ENCODE results near the gene PPEF1.

The PPEF1 gene

DNA sequence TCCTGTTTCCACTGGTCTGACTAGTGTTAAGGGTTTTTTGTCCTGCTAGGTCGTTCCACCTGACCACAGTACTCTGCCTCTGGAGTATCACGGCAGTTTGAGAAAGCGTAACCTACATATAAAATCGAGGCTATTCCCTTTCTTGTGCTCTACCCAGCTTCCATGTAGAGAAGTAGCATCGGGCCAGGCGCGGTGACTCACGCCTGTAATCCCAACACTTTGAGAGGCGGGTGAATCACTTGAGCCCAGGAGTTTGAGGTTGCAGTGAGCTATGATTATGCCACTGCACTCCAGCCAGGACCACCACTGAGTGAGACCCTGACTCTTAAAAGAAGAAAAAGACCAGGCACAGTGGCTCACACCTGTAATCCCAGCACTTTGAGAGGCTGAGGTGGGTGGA, 7.5 kb downstream of the PPEF1 start:
- Mint-ChIP-seq H3K4me3 (no peak overlapping the region), H3K4me1 (no peaks in the 10 kb centered on the region), H3K9me3 (peaks cover 50% of the 10 kb centered on the region), H3K27ac (no peak overlapping the region), H3K27me3 (ENCODE audit: low read depth, poor library complexity) (no peaks in the 10 kb centered on the region), H3K36me3 (ENCODE audit: low read depth) (no peaks in the 10 kb centered on the region)
- TF ChIP-seq, protein P1, sequence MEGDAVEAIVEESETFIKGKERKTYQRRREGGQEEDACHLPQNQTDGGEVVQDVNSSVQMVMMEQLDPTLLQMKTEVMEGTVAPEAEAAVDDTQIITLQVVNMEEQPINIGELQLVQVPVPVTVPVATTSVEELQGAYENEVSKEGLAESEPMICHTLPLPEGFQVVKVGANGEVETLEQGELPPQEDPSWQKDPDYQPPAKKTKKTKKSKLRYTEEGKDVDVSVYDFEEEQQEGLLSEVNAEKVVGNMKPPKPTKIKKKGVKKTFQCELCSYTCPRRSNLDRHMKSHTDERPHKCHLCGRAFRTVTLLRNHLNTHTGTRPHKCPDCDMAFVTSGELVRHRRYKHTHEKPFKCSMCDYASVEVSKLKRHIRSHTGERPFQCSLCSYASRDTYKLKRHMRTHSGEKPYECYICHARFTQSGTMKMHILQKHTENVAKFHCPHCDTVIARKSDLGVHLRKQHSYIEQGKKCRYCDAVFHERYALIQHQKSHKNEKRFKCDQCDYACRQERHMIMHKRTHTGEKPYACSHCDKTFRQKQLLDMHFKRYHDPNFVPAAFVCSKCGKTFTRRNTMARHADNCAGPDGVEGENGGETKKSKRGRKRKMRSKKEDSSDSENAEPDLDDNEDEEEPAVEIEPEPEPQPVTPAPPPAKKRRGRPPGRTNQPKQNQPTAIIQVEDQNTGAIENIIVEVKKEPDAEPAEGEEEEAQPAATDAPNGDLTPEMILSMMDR (IDR thresholded peaks at IDR 0.05): no peak
- DNase-seq: no peak

DNA sequence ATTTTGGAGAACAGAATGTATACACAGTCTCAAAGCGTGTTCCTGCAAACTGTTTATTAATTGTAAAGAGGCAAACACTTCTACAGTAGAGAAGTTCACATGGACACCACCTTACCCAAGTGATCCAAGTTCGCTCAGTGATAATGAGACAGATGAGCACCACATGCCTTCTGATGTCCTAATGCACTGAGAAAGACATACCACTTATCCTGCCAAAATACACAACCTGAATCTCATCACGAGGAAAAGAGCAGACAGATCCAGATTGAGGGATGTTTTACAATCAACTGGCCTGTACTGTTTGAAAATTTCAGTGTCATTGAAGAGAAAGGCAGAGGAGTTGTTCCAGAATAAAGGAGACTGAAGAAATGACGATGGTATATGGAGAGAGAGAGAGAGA, 12.4 kb downstream of the PPEF1 start:
- H3K27ac Mint-ChIP-seq: no peak overlapping the region

DNA sequence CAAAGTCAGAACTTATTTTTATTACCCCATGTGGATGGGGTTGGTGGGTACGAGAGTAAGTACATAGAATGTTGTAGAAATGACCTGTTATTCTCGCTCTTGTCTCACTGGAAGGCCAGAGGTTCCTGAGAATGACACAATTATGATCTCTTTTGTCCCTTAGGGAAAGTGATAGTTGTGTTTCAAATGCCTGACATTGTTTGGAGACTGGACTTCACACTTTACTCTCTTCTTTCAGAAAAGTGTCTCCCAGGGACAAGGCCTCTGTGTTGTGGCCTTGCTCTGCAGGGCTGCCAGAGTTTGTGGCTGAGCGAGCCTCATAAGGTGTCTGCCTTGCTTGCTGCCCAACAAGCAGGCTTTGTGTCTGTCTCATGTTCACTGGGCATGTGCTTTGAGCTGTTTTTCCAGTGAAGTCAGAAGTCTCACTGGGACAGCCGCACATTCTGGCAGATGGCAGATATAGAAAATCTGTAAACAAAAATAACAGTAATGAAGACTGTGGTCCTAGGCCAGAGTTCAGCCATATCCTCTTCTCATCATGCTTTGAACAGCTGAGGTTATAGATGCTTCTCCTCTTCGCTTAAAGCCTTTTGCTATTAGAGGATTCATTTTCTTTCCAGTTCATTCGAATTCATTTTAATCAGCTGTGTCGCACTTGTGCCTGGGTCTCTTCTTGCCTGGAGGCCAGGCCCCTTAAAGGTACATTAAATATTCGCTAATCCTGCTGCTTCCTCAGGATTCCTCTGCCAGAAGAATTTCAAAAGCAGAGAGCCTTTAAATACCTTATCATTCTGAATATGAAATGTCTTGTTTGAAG, 14.4 kb downstream of the PPEF1 start:
- no peaks in the 10 kb centered on the region for H3K4me1 Mint-ChIP-seq
- DNase-seq: no peak
- peaks cover 4% of the 10 kb centered on the region for H3K27me3 Mint-ChIP-seq (ENCODE audit: low read depth, poor library complexity)
- TF ChIP-seq, protein P1 (IDR thresholded peaks at IDR 0.05): no peak
- no peak overlapping the region for H3K27ac Mint-ChIP-seq
- H3K9me3 Mint-ChIP-seq: peaks cover 53% of the 10 kb centered on the region
- H3K36me3 Mint-ChIP-seq (ENCODE audit: low read depth): no peaks in the 10 kb centered on the region
- no peak overlapping the region for H3K4me3 Mint-ChIP-seq

More for the DNA sequence above, 12.4 kb downstream of the PPEF1 start:
- H3K4me1 Mint-ChIP-seq: no peaks in the 10 kb centered on the region
- H3K4me3 Mint-ChIP-seq: no peak overlapping the region
- H3K9me3 Mint-ChIP-seq: peaks cover 51% of the 10 kb centered on the region
- TF ChIP-seq, protein P1 (IDR thresholded peaks at IDR 0.05): no peak
- no peak for DNase-seq
- no peaks in the 10 kb centered on the region for H3K36me3 Mint-ChIP-seq (ENCODE audit: low read depth)
- peaks cover 4% of the 10 kb centered on the region for H3K27me3 Mint-ChIP-seq (ENCODE audit: low read depth, poor library complexity)

DNA sequence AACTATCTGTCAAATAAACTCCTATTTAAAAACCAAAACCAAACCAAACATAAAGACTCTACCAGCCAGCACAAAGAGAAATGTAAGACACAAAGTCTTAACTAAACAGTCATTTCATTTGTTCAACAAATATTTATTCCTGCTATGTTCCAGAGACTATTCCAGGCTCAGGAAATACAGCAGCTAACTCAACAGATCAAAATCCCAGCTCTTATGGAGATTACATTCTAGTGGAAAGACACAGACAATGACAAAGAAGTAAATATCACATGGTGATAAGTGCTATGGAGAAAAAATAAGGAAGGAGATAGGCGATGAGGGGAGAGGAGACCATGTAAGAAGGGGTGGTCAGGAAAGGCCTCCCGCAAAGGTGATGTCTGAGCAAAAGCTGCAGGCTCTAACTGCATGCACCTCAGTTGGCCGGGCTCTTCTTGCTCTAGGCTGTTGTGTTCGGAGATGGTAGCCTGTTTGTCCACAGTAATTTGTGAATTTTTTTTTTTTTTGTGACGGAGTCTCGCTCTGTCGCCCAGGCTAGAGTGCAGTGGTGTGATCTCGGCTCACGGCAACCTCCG, 15.1 kb downstream of the PPEF1 start:
- Mint-ChIP-seq H3K4me1 (no peaks in the 10 kb centered on the region), H3K27ac (no peak overlapping the region), H3K9me3 (peaks cover 46% of the 10 kb centered on the region), H3K4me3 (no peak overlapping the region), H3K36me3 (ENCODE audit: low read depth) (no peaks in the 10 kb centered on the region), H3K27me3 (ENCODE audit: low read depth, poor library complexity) (peaks cover 4% of the 10 kb centered on the region)
- no peak for DNase-seq
- TF ChIP-seq, protein P1 (IDR thresholded peaks at IDR 0.05): no peak

DNA sequence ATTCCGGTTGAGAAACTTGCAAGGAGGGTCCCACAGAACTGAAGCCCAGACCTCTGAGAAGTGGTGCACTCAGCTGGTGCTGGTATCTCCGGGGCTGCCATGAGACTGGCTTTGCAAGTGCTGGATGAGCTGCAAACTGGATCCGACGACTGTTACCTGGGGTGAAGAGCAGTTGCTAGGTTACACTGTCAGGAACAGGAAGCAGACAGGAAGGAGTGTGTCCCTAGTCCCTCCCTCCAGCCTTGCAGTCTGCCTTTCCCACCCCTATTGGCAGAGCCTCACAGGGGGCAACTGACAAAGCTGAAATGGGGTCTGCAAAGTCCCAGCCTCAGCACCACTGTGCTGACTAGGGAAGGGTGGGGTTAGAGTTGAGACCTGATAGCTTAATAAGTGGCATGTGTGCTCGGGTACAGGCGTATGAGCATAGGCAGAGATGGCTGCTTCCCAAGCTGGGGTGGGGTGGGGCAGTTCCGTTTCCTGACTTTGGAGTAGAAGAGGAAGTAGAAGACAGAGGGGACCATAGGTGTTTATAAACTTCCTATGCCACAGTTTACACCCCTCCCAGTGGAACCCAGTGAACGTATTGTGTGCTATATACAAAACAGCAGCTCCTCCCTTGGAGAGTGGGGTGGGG, 18.0 kb downstream of the PPEF1 start:
- no peak overlapping the region for H3K27ac Mint-ChIP-seq
- peaks cover 4% of the 10 kb centered on the region for H3K27me3 Mint-ChIP-seq (ENCODE audit: low read depth, poor library complexity)
- H3K9me3 Mint-ChIP-seq: peaks cover 51% of the 10 kb centered on the region
- no peak overlapping the region for H3K4me3 Mint-ChIP-seq
- no peaks in the 10 kb centered on the region for H3K36me3 Mint-ChIP-seq (ENCODE audit: low read depth)
- H3K4me1 Mint-ChIP-seq: no peaks in the 10 kb centered on the region
- TF ChIP-seq, protein P1 (IDR thresholded peaks at IDR 0.05): no peak
- DNase-seq: no peak

Data from nephron progenitor cell (in vitro differentiated cells).